Stimulated activated CD8-positive, alpha-beta memory T cell treated with anti-CD3 and anti-CD28 coated beads, Interleukin-4, amount 100 ng/mL, for 24 hours (primary cell): ENCODE data around the gene HHATL.

Experiments
- DNase-seq: peaks from one replicate; pipeline ENCODE4 v3.0.0-alpha.2; 2020; ENCODE audit warnings: low read depth

Gene HHATL

GRCh38 chr3:42698216-42698910 is 4.2 kb downstream of the HHATL start:
- no peak for DNase-seq

- no peak for DNase-seq
These were observed 5.1 kb downstream of the HHATL start for GRCh38 chr3:42697289-42698051.

GRCh38 chr3:42696356-42697288 is 6.0 kb downstream of the HHATL start:
- no peak for DNase-seq

- DNase-seq: no peak
These were observed 8.2 kb downstream of the HHATL start for GRCh38 chr3:42694366-42694765.

GRCh38 chr3:42693530-42693930 is 9.1 kb downstream of the HHATL start:
- no peak for DNase-seq

- DNase-seq: no peak
These were observed 9.7 kb downstream of the HHATL start for GRCh38 chr3:42692667-42693529.

GRCh38 chr3:42691816-42692666 is 10.6 kb downstream of the HHATL start:
- no peak for DNase-seq

- DNase-seq: no peak
These were observed 11.6 kb downstream of the HHATL start for GRCh38 chr3:42690766-42691680.

- no peak for DNase-seq
These were observed 12.4 kb downstream of the HHATL start for GRCh38 chr3:42690191-42690590.

- no peak for DNase-seq
These were observed 13.1 kb downstream of the HHATL start for GRCh38 chr3:42689421-42690014.

GRCh38 chr3:42688487-42689420 is 13.8 kb downstream of the HHATL start:
- DNase-seq: no peak

GRCh38 chr3:42688016-42688415 is 14.6 kb downstream of the HHATL start:
- DNase-seq: no peak

- DNase-seq: no peak
These were observed 15.6 kb downstream of the HHATL start for GRCh38 chr3:42686832-42687650.

- DNase-seq: no peak
These were observed 16.4 kb downstream of the HHATL start for GRCh38 chr3:42685891-42686820.

- no peak for DNase-seq
These were observed 17.2 kb downstream of the HHATL start, which contains the start of gene KLHL40 for GRCh38 chr3:42685363-42685881. KLHL40 (plus strand) TSS chr3:42685537; CDS start chr3:42685619, 82 bp downstream.
